Stomach smooth muscle (tissue), 2 donors: ENCODE measurements around the gene ATP11A.
A peak's percentile ranks its signal among the peaks of the same experiment; 100 is the strongest.
"Not testable (repeated sequence)": the region's sequence is repeated elsewhere in the genome, so short reads cannot be mapped to it uniquely, and the experiment has no call there.

Experiments used
- H3K27ac ChIP-seq: one replicate; pipeline ENCODE4 v1.7.0; 2013; ENCODE audit warnings: mild to moderate bottlenecking, low read length, inconsistent platforms
- H3K27me3 ChIP-seq, 2 donors: one replicate each; pipeline ENCODE4 v1.7.0; 2013; ENCODE audit warnings: low read length in 2 of 2; ENCODE audit not compliant: insufficient read depth in 2 of 2, control insufficient read depth in 1 of 2
- H3K36me3 ChIP-seq, 2 donors: one replicate each; pipeline ENCODE4 v1.7.0; 2013; ENCODE audit warnings: low read length in 2 of 2; ENCODE audit not compliant: control insufficient read depth in 2 of 2, insufficient read depth in 2 of 2
- H3K4me1 ChIP-seq: one replicate; pipeline ENCODE4 v1.7.0; 2013; ENCODE audit warnings: low read length; ENCODE audit not compliant: control insufficient read depth, insufficient read depth
- H3K4me3 ChIP-seq, 2 donors: one replicate each; pipeline ENCODE4 v1.7.0; 2013; ENCODE audit warnings: low read length in 2 of 2
- H3K9ac ChIP-seq, 2 donors: one replicate each; pipeline ENCODE4 v1.7.0; 2013; ENCODE audit warnings: low read length in 2 of 2, mild to moderate bottlenecking in 1 of 2
- H3K9me3 ChIP-seq, 2 donors: one replicate each; pipeline ENCODE4 v1.7.0; 2013; ENCODE audit warnings: low read length in 2 of 2; ENCODE audit not compliant: control insufficient read depth in 2 of 2
- donor health status: healthy.
- donor health status: Pancreatic carcinoma.

ATP11A gene

GRCh38 chr13:112871742-112872141 is 181.9 kb downstream of the ATP11A start:
- Histone ChIP-seq H3K4me1 (peaks cover 3% of the 10 kb centered on the region), H3K36me3 (peaks cover 8 to 13% of the 10 kb centered on the region in 2 donors), H3K27me3 (no peaks in the 10 kb centered on the region), H3K27ac (no peak overlapping the region), H3K9me3 (no peaks in the 10 kb centered on the region), H3K4me3 (no peak overlapping the region), H3K9ac (no peak overlapping the region)

- H3K36me3 ChIP-seq, H3K9ac ChIP-seq, H3K9me3 ChIP-seq, H3K27ac ChIP-seq, H3K27me3 ChIP-seq, H3K4me3 ChIP-seq, H3K4me1 ChIP-seq: not testable (repeated sequence)
These were observed 183.1 kb downstream of the ATP11A start for GRCh38 chr13:112872657-112873631.

- Histone ChIP-seq H3K27ac (no peak overlapping the region), H3K4me1 (peaks cover 3% of the 10 kb centered on the region), H3K4me3 (peak overlapping the region in 1 of 2 donors; percentile 52), H3K9ac (peak overlapping the region in 1 of 2 donors; percentile 26), H3K27me3 (no peaks in the 10 kb centered on the region), H3K36me3 (peaks cover 6 to 11% of the 10 kb centered on the region in 2 donors), H3K9me3 (no peaks in the 10 kb centered on the region)
These were observed 184.3 kb downstream of the ATP11A start for GRCh38 chr13:112873851-112874750.

GRCh38 chr13:112874751-112875300 is 185.0 kb downstream of the ATP11A start:
- Histone ChIP-seq H3K9me3 (no peaks in the 10 kb centered on the region), H3K36me3 (peaks cover 2 to 9% of the 10 kb centered on the region in 2 donors), H3K27ac (no peak overlapping the region), H3K27me3 (no peaks in the 10 kb centered on the region), H3K4me3 (no peak overlapping the region), H3K9ac (no peak overlapping the region), H3K4me1 (peaks cover 3% of the 10 kb centered on the region)

- H3K9ac ChIP-seq, result no peak overlapping the region
- H3K4me3 ChIP-seq, result no peak overlapping the region
- H3K36me3 ChIP-seq, result peaks cover 5 to 13% of the 10 kb centered on the region in 2 donors
- peaks cover 3% of the 10 kb centered on the region for H3K4me1 ChIP-seq
- no peak overlapping the region for H3K27ac ChIP-seq
- no peaks in the 10 kb centered on the region for H3K27me3 ChIP-seq
- no peaks in the 10 kb centered on the region for H3K9me3 ChIP-seq
These were observed 185.8 kb downstream of the ATP11A start for GRCh38 chr13:112875627-112876026.

GRCh38 chr13:112876305-112877000 is 186.6 kb downstream of the ATP11A start:
- Histone ChIP-seq H3K4me1 (peaks cover 3% of the 10 kb centered on the region), H3K4me3 (no peak overlapping the region), H3K27me3 (no peaks in the 10 kb centered on the region), H3K9me3 (no peaks in the 10 kb centered on the region), H3K9ac (no peak overlapping the region), H3K27ac (no peak overlapping the region), H3K36me3 (peaks cover 8 to 20% of the 10 kb centered on the region in 2 donors)

GRCh38 chr13:112877066-112877465 is 187.2 kb downstream of the ATP11A start:
- H3K4me1 ChIP-seq, result peaks cover 3% of the 10 kb centered on the region
- H3K9ac ChIP-seq, result no peak overlapping the region
- no peaks in the 10 kb centered on the region for H3K9me3 ChIP-seq
- H3K27me3 ChIP-seq, result no peaks in the 10 kb centered on the region
- no peak overlapping the region for H3K4me3 ChIP-seq
- no peak overlapping the region for H3K27ac ChIP-seq
- H3K36me3 ChIP-seq, result peaks cover 5 to 25% of the 10 kb centered on the region in 2 donors

GRCh38 chr13:112877539-112877938 is 187.7 kb downstream of the ATP11A start:
- no peaks in the 10 kb centered on the region for H3K27me3 ChIP-seq
- H3K4me3 ChIP-seq, result no peak overlapping the region
- no peak overlapping the region for H3K27ac ChIP-seq
- H3K9me3 ChIP-seq, result no peaks in the 10 kb centered on the region
- H3K9ac ChIP-seq, result no peak overlapping the region
- peaks cover 5 to 29% of the 10 kb centered on the region in 2 donors for H3K36me3 ChIP-seq
- peaks cover 3% of the 10 kb centered on the region for H3K4me1 ChIP-seq

GRCh38 chr13:112877976-112878955 is 188.4 kb downstream of the ATP11A start:
- H3K9me3 ChIP-seq, result no peaks in the 10 kb centered on the region
- no peak overlapping the region for H3K4me3 ChIP-seq
- H3K27ac ChIP-seq, result no peak overlapping the region
- H3K4me1 ChIP-seq, result peaks cover 3% of the 10 kb centered on the region
- no peak overlapping the region for H3K9ac ChIP-seq
- no peaks in the 10 kb centered on the region for H3K27me3 ChIP-seq
- peaks cover 5 to 29% of the 10 kb centered on the region in 2 donors for H3K36me3 ChIP-seq
